Tibial nerve (tissue), 4 donors: ENCODE results near the gene GSK3B. TPM values are rescaled to one million over a fixed set of nuclear protein-coding genes. Genes with fewer than 3 reads are reported as not detected.

Experiments used
- DNase-seq, 2 donors: peaks; one replicate each; pipeline ENCODE4 v3.0.0-alpha.2; 2019; ENCODE audit warnings: low spot score in 2 of 2
- H3K27ac ChIP-seq, 4 donors: fragments of 200-600 bp; sonication (generic) in 3 of 4; one replicate each; pipeline ENCODE4 v1.5.1; 2017 to 2019; ENCODE audit warnings: mild to moderate bottlenecking in 1 of 4
- H3K27me3 ChIP-seq, 2 donors: fragments of 200-600 bp; sonication (generic) in 1 of 2; one replicate each; pipeline versions ENCODE4 v1.5.1 to v1.6.0; 2017 to 2019
- H3K36me3 ChIP-seq, 3 donors: fragments of 200-600 bp; sonication (generic); one replicate each; pipeline ENCODE4 v1.5.1; 2018 to 2019
- H3K4me1 ChIP-seq, 4 donors: fragments of 200-600 bp; sonication (generic) in 3 of 4; one replicate each; pipeline ENCODE4 v1.5.1; 2017 to 2019
- H3K4me3 ChIP-seq, 4 donors: fragments of 200-600 bp; sonication (generic) in 3 of 4; one replicate each; pipeline ENCODE4 v1.5.1; 2017 to 2019; ENCODE audit warnings: mild to moderate bottlenecking in 1 of 4, moderate library complexity in 1 of 4
- H3K9me3 ChIP-seq, 4 donors: fragments of 200-600 bp; sonication (generic) in 3 of 4; one replicate each; pipeline ENCODE4 v1.5.1; 2017 to 2019
- CTCF ChIP-seq, 5 experiments: fragments of 200-600 bp in 3 of 5; fragments of 450-650 bp in 2 of 5; sonication (generic) in 3 of 5; IDR thresholded peaks; one replicate each; pipeline ENCODE4 v1.5.1; 2016 to 2019; ENCODE audit warnings: antibody characterized with exemption in 5 of 5, mild to moderate bottlenecking in 3 of 5, moderate library complexity in 2 of 5
- EP300 ChIP-seq, 2 donors: sonication (generic); formaldehyde crosslinking; IDR thresholded peaks; one replicate each; pipeline ENCODE4 v1.6.1; 2017; ENCODE audit warnings: antibody characterized with exemption in 2 of 2, mild to moderate bottlenecking in 1 of 2
- POLR2A ChIP-seq, 2 donors: fragments of 450-650 bp; IDR thresholded peaks; one replicate each; pipeline ENCODE4 v1.6.1; 2017; ENCODE audit warnings: antibody characterized with exemption in 2 of 2, mild to moderate bottlenecking in 2 of 2, moderate library complexity in 2 of 2
- WGBS, 2 donors: methylation state at CpG; one replicate each; pipeline ENCODE4 v1.1.5; 2018; 5-methylcytosine and 5-hydroxymethylcytosine counted together
- total RNA-seq, 4 donors: library from RNA; depleted of rRNA; stranded (reverse); fragments of >200 nt; gene quantifications; one replicate each; pipeline ENCODE4 v1.1.0, GENCODE V29; 2016

GSK3B gene
- total RNA-seq, 4 donors from 2014 or later: 22.6 to 39.3 (median 28.5) TPM

GRCh38 chr3:120103276-120103675 lies 9.0 kb upstream of the GSK3B start:
- Histone ChIP-seq H3K27me3 (no peaks in the 10 kb centered on the region), H3K9me3 (no peaks in the 10 kb centered on the region), H3K4me1 (no peaks in the 10 kb centered on the region), H3K27ac (no peak overlapping the region), H3K36me3 (peaks cover 0 to 7% (median 5%) of the 10 kb centered on the region in 3 donors), H3K4me3 (no peak overlapping the region)
- no peak for TF ChIP-seq CTCF (IDR thresholded peaks at IDR 0.05)
- TF ChIP-seq EP300 (IDR thresholded peaks at IDR 0.05): no peak
- no peak for TF ChIP-seq POLR2A (IDR thresholded peaks at IDR 0.05)
- DNase-seq: no peak
- WGBS, 2 donors: 82 to 92% methylated on average over 7 of the region's 7 CpGs

- H3K27me3 ChIP-seq: no peaks in the 10 kb centered on the region
- H3K36me3 ChIP-seq: peaks cover 0 to 6% (median 5%) of the 10 kb centered on the region in 3 donors
- H3K27ac ChIP-seq: no peak overlapping the region
- no peak overlapping the region for H3K4me3 ChIP-seq
- H3K9me3 ChIP-seq: no peaks in the 10 kb centered on the region
- 83 to 90% methylated on average over 3 of the region's 3 CpGs for WGBS, 2 donors
- TF ChIP-seq POLR2A (IDR thresholded peaks at IDR 0.05): no peak
- no peak for TF ChIP-seq EP300 (IDR thresholded peaks at IDR 0.05)
- no peak for TF ChIP-seq CTCF (IDR thresholded peaks at IDR 0.05)
- H3K4me1 ChIP-seq: peaks cover 0 to 2% (median 0%) of the 10 kb centered on the region in 4 donors
- DNase-seq: no peak
Measured at GRCh38 chr3:120102674-120103073, 8.4 kb upstream of the GSK3B start.

GRCh38 chr3:120102232-120102631 lies 8.0 kb upstream of the GSK3B start:
- TF ChIP-seq CTCF (IDR thresholded peaks at IDR 0.05) (no peak), POLR2A (IDR thresholded peaks at IDR 0.05) (no peak), EP300 (IDR thresholded peaks at IDR 0.05) (no peak)
- no peaks in the 10 kb centered on the region for H3K27me3 ChIP-seq

DNA sequence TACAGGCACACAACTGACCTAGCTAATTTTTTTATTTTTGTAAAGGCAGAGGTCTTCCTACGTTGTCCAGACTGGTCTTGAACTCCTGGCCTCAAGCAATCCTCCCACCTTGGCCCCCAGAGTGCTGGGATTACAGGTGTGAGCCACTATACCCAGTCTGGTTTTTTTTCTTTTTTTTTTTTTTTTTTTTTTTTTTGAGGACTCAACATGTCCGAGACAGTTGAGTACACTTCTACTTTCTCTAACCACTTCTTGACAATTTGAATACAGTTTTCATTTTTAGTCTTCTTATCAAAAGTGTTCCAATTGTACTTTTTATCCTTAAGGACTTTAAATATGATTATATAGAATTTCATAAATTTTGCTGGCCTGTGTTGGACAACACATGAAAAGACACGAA lies 7.4 kb upstream of the GSK3B start:
- Histone ChIP-seq H3K27ac (no peak overlapping the region), H3K27me3 (no peaks in the 10 kb centered on the region), H3K4me1 (peaks cover 0 to 13% (median 5%) of the 10 kb centered on the region in 4 donors), H3K36me3 (peaks cover 0 to 6% (median 5%) of the 10 kb centered on the region in 3 donors), H3K9me3 (no peaks in the 10 kb centered on the region), H3K4me3 (no peak overlapping the region)
- TF ChIP-seq EP300 (IDR thresholded peaks at IDR 0.05) (no peak), POLR2A (IDR thresholded peaks at IDR 0.05) (no peak), CTCF (IDR thresholded peaks at IDR 0.05) (no peak)
- DNase-seq: no peak
- 69 to 75% methylated on average over 3 of the region's 3 CpGs for WGBS, 2 donors

More at GRCh38 chr3:120102232-120102631, 8.0 kb upstream of the GSK3B start:
- DNase-seq: no peak
- Histone ChIP-seq H3K36me3 (peaks cover 0 to 6% (median 5%) of the 10 kb centered on the region in 3 donors), H3K27ac (no peak overlapping the region), H3K4me1 (peaks cover 0 to 7% (median under 1%) of the 10 kb centered on the region in 4 donors), H3K9me3 (no peaks in the 10 kb centered on the region), H3K4me3 (no peak overlapping the region)
- WGBS, 2 donors: 57 to 58% methylated on average over 3 of the region's 3 CpGs

- no peak for TF ChIP-seq POLR2A (IDR thresholded peaks at IDR 0.05)
- TF ChIP-seq CTCF (IDR thresholded peaks at IDR 0.05): no peak
- no peak for TF ChIP-seq EP300 (IDR thresholded peaks at IDR 0.05)
- Histone ChIP-seq H3K4me3 (no peak overlapping the region), H3K9me3 (no peaks in the 10 kb centered on the region), H3K27me3 (no peaks in the 10 kb centered on the region), H3K4me1 (peaks cover 0 to 21% (median 12%) of the 10 kb centered on the region in 4 donors), H3K27ac (no peak overlapping the region), H3K36me3 (peaks cover 0 to 6% (median 5%) of the 10 kb centered on the region in 3 donors)
- DNase-seq: no peak
- 96% methylated on average over 1 of the region's 1 CpG for WGBS, 2 donors
Measured at GRCh38 chr3:120100711-120101110, 6.5 kb upstream of the GSK3B start.
